Measurements from ENCODE around the gene ZC3H12C.
"Not testable (repeated sequence)": the region's sequence is repeated elsewhere in the genome, so short reads cannot be mapped to it uniquely, and the experiment has no call there.

Gene ZC3H12C

DNA sequence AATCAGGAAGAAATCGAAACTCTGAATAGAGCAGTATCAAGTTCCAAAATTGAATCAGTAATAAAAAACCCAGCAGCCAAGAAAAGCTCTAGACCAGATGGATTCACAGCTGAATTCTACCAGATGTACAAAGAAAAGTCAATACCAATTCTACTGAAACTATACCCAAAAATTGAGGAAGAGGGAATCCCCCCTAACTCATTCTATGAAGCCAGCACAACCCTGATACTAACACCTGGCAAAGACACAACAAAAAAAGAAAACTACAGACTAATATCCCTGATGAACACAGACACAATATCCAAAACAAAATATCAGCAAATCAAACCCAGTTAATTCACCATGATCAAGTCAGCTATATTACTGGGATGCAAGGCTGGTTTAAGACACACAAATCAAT lies 97.7 kb downstream of the ZC3H12C start:
- no peak for TF ChIP-seq CTCF (IDR thresholded peaks at IDR 0.05; ENCODE audit: low read depth, low read length)
- Histone ChIP-seq H3K9me3 (ENCODE audit: severe bottlenecking) (no peaks in the 10 kb centered on the region), H3K27ac (no peak overlapping the region), H3K27me3 (ENCODE audit: insufficient read depth, low read depth, severe bottlenecking) (no peaks in the 10 kb centered on the region), H3K36me3 (no peaks in the 10 kb centered on the region), H3K4me3 (ENCODE audit: low read depth, low read length) (no peak overlapping the region)
- DNase-seq = no peak

GRCh38 chr11:110192604-110193282 lies 99.6 kb downstream of the ZC3H12C start:
- H3K27ac ChIP-seq; H3K4me3 ChIP-seq (ENCODE audit: low read depth, low read length); H3K9me3 ChIP-seq (ENCODE audit: severe bottlenecking); DNase-seq; H3K27me3 ChIP-seq (ENCODE audit: insufficient read depth, low read depth, severe bottlenecking); H3K36me3 ChIP-seq: not testable (repeated sequence)

GRCh38 chr11:110194211-110194766 lies 101.1 kb downstream of the ZC3H12C start:
- DNase-seq; H3K4me3 ChIP-seq (ENCODE audit: low read depth, low read length); H3K9me3 ChIP-seq (ENCODE audit: severe bottlenecking); H3K27me3 ChIP-seq (ENCODE audit: insufficient read depth, low read depth, severe bottlenecking); H3K36me3 ChIP-seq; H3K27ac ChIP-seq: not testable (repeated sequence)

- no peak for DNase-seq
- TF ChIP-seq CTCF (IDR thresholded peaks at IDR 0.05; ENCODE audit: low read depth, low read length) = no peak
Observed at GRCh38 chr11:110196241-110196754, 103.1 kb downstream of the ZC3H12C start.

GRCh38 chr11:110196884-110197420 lies 103.8 kb downstream of the ZC3H12C start:
- Histone ChIP-seq H3K27ac (no peak overlapping the region), H3K36me3 (no peaks in the 10 kb centered on the region), H3K4me3 (ENCODE audit: low read depth, low read length) (no peak overlapping the region), H3K27me3 (ENCODE audit: insufficient read depth, low read depth, severe bottlenecking) (no peaks in the 10 kb centered on the region), H3K9me3 (ENCODE audit: severe bottlenecking) (no peaks in the 10 kb centered on the region)
- TF ChIP-seq CTCF (IDR thresholded peaks at IDR 0.05; ENCODE audit: low read depth, low read length) = no peak
- DNase-seq = peak; percentile 45

More at GRCh38 chr11:110196241-110196754, 103.1 kb downstream of the ZC3H12C start:
- no peak overlapping the region for H3K27ac ChIP-seq
- no peaks in the 10 kb centered on the region for H3K27me3 ChIP-seq (ENCODE audit: insufficient read depth, low read depth, severe bottlenecking)
- H3K9me3 ChIP-seq (ENCODE audit: severe bottlenecking) = no peaks in the 10 kb centered on the region
- H3K4me3 ChIP-seq (ENCODE audit: low read depth, low read length) = no peak overlapping the region
- no peaks in the 10 kb centered on the region for H3K36me3 ChIP-seq

GRCh38 chr11:110198031-110198729 lies 105.0 kb downstream of the ZC3H12C start:
- Histone ChIP-seq H3K27ac (no peak overlapping the region), H3K27me3 (ENCODE audit: insufficient read depth, low read depth, severe bottlenecking) (no peaks in the 10 kb centered on the region), H3K9me3 (ENCODE audit: severe bottlenecking) (no peaks in the 10 kb centered on the region), H3K4me3 (ENCODE audit: low read depth, low read length) (no peak overlapping the region), H3K36me3 (no peaks in the 10 kb centered on the region)
- DNase-seq = no peak
- TF ChIP-seq CTCF (IDR thresholded peaks at IDR 0.05; ENCODE audit: low read depth, low read length) = no peak
